ENCODE data around the gene SPAG4. TPM values are rescaled to one million over a fixed set of nuclear protein-coding genes. Genes with fewer than 3 reads are reported as not detected.

Gene SPAG4
- total and polyA plus RNA-seq, 8 donors = 2.9 to 39.7 (median 3.9) TPM; not detected in 3

- Histone ChIP-seq H3K27me3 (no peaks in the 10 kb centered on the region), H3K36me3 (peaks cover 8 to 22% (median 13%) of the 10 kb centered on the region in 4 donors), H3K4me3 (peak within 1 kb of the TSS; percentile 57 to 80 (median 70)), H3K9me3 (no peaks in the 10 kb centered on the region), H3K27ac (peak within 1 kb of the TSS; percentile 90 to 99 (median 99)), H3K4me1 (peaks cover 31 to 41% (median 38%) of the 10 kb centered on the region in 4 donors)
- intact Hi-C loops (cut with DNase I; ENCODE audit: low total_unique reads) = no loop called here
- peak; percentile 92 to 98 for DNase-seq
- peak; percentile 96 to 99 (median 97) for TF ChIP-seq POLR2AphosphoS5 (IDR thresholded peaks at IDR 0.05)
- no peak for TF ChIP-seq EP300 (IDR thresholded peaks at IDR 0.05)
- TF ChIP-seq POLR2A (IDR thresholded peaks at IDR 0.05) = peak in 2 of 4 donors; percentile 63 to 92
- WGBS, 5 donors = 0 to 2% (median 0%) methylated on average over 14 to 61 of the region's 61 CpGs
Observed at GRCh38 chr20:35664466-35665206, 49.0 kb downstream of the SPAG4 start, which contains the start of the genes CPNE1 and RBM12. CPNE1 (minus strand) TSS chr20:35664900; CDS start chr20:35632923, 31,977 bp downstream. RBM12 (minus strand) TSS chr20:35664900; CDS start chr20:35655322, 9,578 bp downstream.

GRCh38 chr20:35665949-35666288 is 50.3 kb downstream of the SPAG4 start:
- Histone ChIP-seq H3K36me3 (peaks cover 8 to 35% (median 26%) of the 10 kb centered on the region in 4 donors), H3K9me3 (no peaks in the 10 kb centered on the region), H3K4me1 (peaks cover 20 to 28% (median 27%) of the 10 kb centered on the region in 4 donors), H3K27ac (peak overlapping the region in 2 of 5 donors; percentile 96 to 99), H3K27me3 (no peaks in the 10 kb centered on the region), H3K4me3 (no peak overlapping the region)
- no peak for TF ChIP-seq POLR2A (IDR thresholded peaks at IDR 0.05)
- TF ChIP-seq EP300 (IDR thresholded peaks at IDR 0.05) = no peak
- TF ChIP-seq POLR2AphosphoS5 (IDR thresholded peaks at IDR 0.05) = no peak
- TF ChIP-seq CTCF (IDR thresholded peaks at IDR 0.05) = no peak
- WGBS, 5 donors = 96 to 99% (median 97%) methylated on average over 17 of the region's 17 CpGs
- intact Hi-C loops (cut with DNase I; ENCODE audit: low total_unique reads) = no loop called here
- no peak for DNase-seq

DNA sequence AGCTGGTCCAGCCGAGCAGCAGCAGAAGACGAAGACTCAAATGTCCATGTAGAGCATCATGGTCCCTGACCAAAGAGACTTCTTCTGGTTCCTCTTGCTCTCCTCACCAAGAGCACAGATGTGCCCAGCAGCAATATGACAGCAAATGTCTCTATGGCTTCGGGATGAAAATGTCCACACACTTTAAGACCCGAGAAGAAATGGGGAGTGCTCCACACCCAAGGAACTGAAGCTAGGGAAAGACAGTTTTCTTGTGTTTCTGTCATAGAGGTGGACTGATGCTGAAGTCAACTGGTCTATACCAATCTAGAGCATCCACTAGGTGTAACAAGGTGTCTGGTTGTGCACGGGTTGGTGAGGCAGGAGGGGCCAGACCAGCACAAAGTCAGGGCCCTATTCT is 53.6 kb downstream of the SPAG4 start:
- peaks cover 31 to 68% (median 59%) of the 10 kb centered on the region in 4 donors for H3K36me3 ChIP-seq
- intact Hi-C loops (cut with DNase I; ENCODE audit: low total_unique reads) = no loop called here

GRCh38 chr20:35669681-35670080 is 54.1 kb downstream of the SPAG4 start:
- WGBS, 5 donors = 81 to 100% (median 89%) methylated on average over 1 of the region's 1 CpG
- Histone ChIP-seq H3K9me3 (no peaks in the 10 kb centered on the region), H3K36me3 (peaks cover 35 to 72% (median 64%) of the 10 kb centered on the region in 4 donors)

More for the DNA sequence above, 53.6 kb downstream of the SPAG4 start:
- Histone ChIP-seq H3K27me3 (no peaks in the 10 kb centered on the region), H3K4me3 (no peak overlapping the region), H3K27ac (no peak overlapping the region), H3K9me3 (no peaks in the 10 kb centered on the region), H3K4me1 (peaks cover 0 to 4% (median 0%) of the 10 kb centered on the region in 4 donors)
- 87 to 95% (median 94%) methylated on average over 5 of the region's 5 CpGs for WGBS, 5 donors
- TF ChIP-seq POLR2AphosphoS5 (IDR thresholded peaks at IDR 0.05) = no peak
- TF ChIP-seq POLR2A (IDR thresholded peaks at IDR 0.05) = no peak
- TF ChIP-seq CTCF (IDR thresholded peaks at IDR 0.05) = no peak
- no peak for TF ChIP-seq EP300 (IDR thresholded peaks at IDR 0.05)
- no peak for DNase-seq

More at GRCh38 chr20:35669681-35670080, 54.1 kb downstream of the SPAG4 start:
- H3K4me3 ChIP-seq = no peak overlapping the region
- intact Hi-C loops (cut with DNase I; ENCODE audit: low total_unique reads) = no loop called here
- DNase-seq = no peak
- no peak for TF ChIP-seq CTCF (IDR thresholded peaks at IDR 0.05)
- no peak for TF ChIP-seq POLR2AphosphoS5 (IDR thresholded peaks at IDR 0.05)
- no peak for TF ChIP-seq POLR2A (IDR thresholded peaks at IDR 0.05)
- TF ChIP-seq EP300 (IDR thresholded peaks at IDR 0.05) = no peak
- peaks cover 0 to 4% (median 0%) of the 10 kb centered on the region in 4 donors for H3K4me1 ChIP-seq
- no peaks in the 10 kb centered on the region for H3K27me3 ChIP-seq
- H3K27ac ChIP-seq = no peak overlapping the region

Small RNAs within 50 kb of the gene (small RNA-seq; reads per million reads assigned to genes)
- gene RNU6-759P (0 reads per million in 4 donors), gene RPL37P1 (0 reads per million in 4 donors)

Other genes with a start within 250 kb of the SPAG4 start
- gene UQCC1, start 203.9 kb upstream of the SPAG4 start, total RNA-seq = 100 to 1,000 TPM in 1 of 5 donors, 10 to 100 TPM in 3, 1 to 10 TPM in 1; 9.3 to 194 (median 25.6) TPM
- gene UQCC1, start 203.9 kb upstream of the SPAG4 start, polyA plus RNA-seq = 10 to 100 TPM; 13.9 to 27.7 (median 26.5) TPM
- under 1 TPM in 2 of 5 donors, not detected in 3; 0.18 to 0.58 TPM for gene GDF5, start 177.6 kb upstream of the SPAG4 start, total RNA-seq
- gene GDF5, start 177.6 kb upstream of the SPAG4 start, polyA plus RNA-seq = under 1 TPM in 1 of 3 donors, not detected in 2; 0.33 TPM
- gene CEP250, start 160.2 kb upstream of the SPAG4 start, total RNA-seq = 10 to 100 TPM in 3 of 5 donors, 1 to 10 TPM in 2; 2.9 to 51.3 (median 19.3) TPM
- 1 to 10 TPM; 3.8 to 7.2 (median 6.6) TPM for gene CEP250, start 160.2 kb upstream of the SPAG4 start, polyA plus RNA-seq
- not detected for gene C20orf173, start 86.2 kb upstream of the SPAG4 start, total RNA-seq
- not detected for gene C20orf173, start 86.2 kb upstream of the SPAG4 start, polyA plus RNA-seq
- 100 to 1,000 TPM in 4 of 5 donors, 10 to 100 TPM in 1; 32.1 to 302 (median 241) TPM for gene ERGIC3, start 73.8 kb upstream of the SPAG4 start, total RNA-seq
- gene ERGIC3, start 73.8 kb upstream of the SPAG4 start, polyA plus RNA-seq = 100 to 1,000 TPM; 194 to 227 (median 213) TPM
- 100 to 1,000 TPM in 2 of 5 donors, 10 to 100 TPM in 3; 67.9 to 172 (median 98.0) TPM for gene CPNE1, start 49.1 kb downstream of the SPAG4 start, total RNA-seq
- gene CPNE1, start 49.1 kb downstream of the SPAG4 start, polyA plus RNA-seq = 100 to 1,000 TPM in 2 of 3 donors, 10 to 100 TPM in 1; 83.6 to 137 (median 117) TPM
- gene RBM12, start 49.1 kb downstream of the SPAG4 start, total RNA-seq = 100 to 1,000 TPM in 1 of 5 donors, 10 to 100 TPM in 4; 16.2 to 147 (median 47.7) TPM
- gene RBM12, start 49.1 kb downstream of the SPAG4 start, polyA plus RNA-seq = 10 to 100 TPM in 1 of 3 donors, 1 to 10 TPM in 2; 7.9 to 13.3 (median 9.6) TPM
- gene NFS1, start 83.5 kb downstream of the SPAG4 start, total RNA-seq = 10 to 100 TPM in 4 of 5 donors, under 1 TPM in 1; 0.58 to 54.2 (median 25.4) TPM
- gene NFS1, start 83.5 kb downstream of the SPAG4 start, polyA plus RNA-seq = 10 to 100 TPM; 22.0 to 27.6 (median 22.8) TPM
- 100 to 1,000 TPM; 101 to 629 (median 179) TPM for gene ROMO1, start 83.6 kb downstream of the SPAG4 start, total RNA-seq
- gene ROMO1, start 83.6 kb downstream of the SPAG4 start, polyA plus RNA-seq = 100 to 1,000 TPM; 462 to 651 (median 513) TPM
- 100 to 1,000 TPM; 358 to 770 (median 579) TPM for gene RBM39, start 126.4 kb downstream of the SPAG4 start, total RNA-seq
- gene RBM39, start 126.4 kb downstream of the SPAG4 start, polyA plus RNA-seq = 100 to 1,000 TPM in 2 of 3 donors, 10 to 100 TPM in 1; 93.3 to 273 (median 119) TPM
- gene PHF20, start 156.2 kb downstream of the SPAG4 start, total RNA-seq = 100 to 1,000 TPM in 1 of 5 donors, 10 to 100 TPM in 4; 22.6 to 135 (median 58.0) TPM
- 10 to 100 TPM; 18.3 to 27.3 (median 20.4) TPM for gene PHF20, start 156.2 kb downstream of the SPAG4 start, polyA plus RNA-seq